ENCODE results near the gene FXYD3. TPM values are rescaled to one million over a fixed set of nuclear protein-coding genes. Genes with fewer than 3 reads are reported as not detected.

The FXYD3 gene
- polyA plus RNA-seq, 1 donor from 2014 or later = not detected

DNA sequence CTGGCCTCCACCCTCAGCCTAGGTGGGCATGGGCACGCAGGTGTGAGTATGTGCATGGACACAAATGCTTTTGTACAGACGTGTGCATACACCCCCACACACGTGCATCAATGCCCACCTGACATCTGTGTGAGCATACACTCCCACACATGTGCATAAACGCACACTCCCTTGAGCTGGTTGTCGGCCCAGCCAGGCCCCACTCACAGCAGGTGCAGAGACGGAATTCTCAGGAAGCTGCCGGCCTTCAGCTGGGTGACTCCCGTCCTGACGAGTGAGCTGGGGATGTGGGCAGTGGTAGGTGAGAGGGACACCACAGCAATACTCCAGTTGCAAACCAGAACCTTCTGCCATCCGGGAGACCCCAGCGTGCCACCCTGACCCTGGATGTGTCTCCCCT, 18.2 kb downstream of the FXYD3 start:
- Histone ChIP-seq H3K4me2 (ENCODE audit: low read length) (no peak overlapping the region), H3K27ac (ENCODE audit: low read length) (no peak overlapping the region), H2AFZ (ENCODE audit: low read depth, low read length) (no peak overlapping the region), H3K79me2 (replicated peaks; ENCODE audit: insufficient read depth, low read length) (no peaks in the 10 kb centered on the region), H3K9me3 (ENCODE audit: low read length) (no peaks in the 10 kb centered on the region), H3K36me3 (ENCODE audit: insufficient read depth, low read length) (no peaks in the 10 kb centered on the region), H3F3A (ENCODE audit: insufficient read depth, low read length, poor library complexity, severe bottlenecking) (no peaks in the 10 kb centered on the region), H3K9ac (ENCODE audit: low read length) (no peak overlapping the region), H3K27me3 (ENCODE audit: insufficient read depth, low read depth, low read length) (no peaks in the 10 kb centered on the region), H4K20me1 (ENCODE audit: insufficient read depth) (no peaks in the 10 kb centered on the region), H3K4me3 (ENCODE audit: low read length) (no peak overlapping the region), H3K9me2 (ENCODE audit: insufficient read depth, low read length) (no peaks in the 10 kb centered on the region)
- no peak for TF ChIP-seq TAF1 (IDR thresholded peaks at IDR 0.05; ENCODE audit: low read depth)
- TF ChIP-seq, protein P1, sequence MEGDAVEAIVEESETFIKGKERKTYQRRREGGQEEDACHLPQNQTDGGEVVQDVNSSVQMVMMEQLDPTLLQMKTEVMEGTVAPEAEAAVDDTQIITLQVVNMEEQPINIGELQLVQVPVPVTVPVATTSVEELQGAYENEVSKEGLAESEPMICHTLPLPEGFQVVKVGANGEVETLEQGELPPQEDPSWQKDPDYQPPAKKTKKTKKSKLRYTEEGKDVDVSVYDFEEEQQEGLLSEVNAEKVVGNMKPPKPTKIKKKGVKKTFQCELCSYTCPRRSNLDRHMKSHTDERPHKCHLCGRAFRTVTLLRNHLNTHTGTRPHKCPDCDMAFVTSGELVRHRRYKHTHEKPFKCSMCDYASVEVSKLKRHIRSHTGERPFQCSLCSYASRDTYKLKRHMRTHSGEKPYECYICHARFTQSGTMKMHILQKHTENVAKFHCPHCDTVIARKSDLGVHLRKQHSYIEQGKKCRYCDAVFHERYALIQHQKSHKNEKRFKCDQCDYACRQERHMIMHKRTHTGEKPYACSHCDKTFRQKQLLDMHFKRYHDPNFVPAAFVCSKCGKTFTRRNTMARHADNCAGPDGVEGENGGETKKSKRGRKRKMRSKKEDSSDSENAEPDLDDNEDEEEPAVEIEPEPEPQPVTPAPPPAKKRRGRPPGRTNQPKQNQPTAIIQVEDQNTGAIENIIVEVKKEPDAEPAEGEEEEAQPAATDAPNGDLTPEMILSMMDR (IDR thresholded peaks at IDR 0.05; ENCODE audit: poor library complexity, severe bottlenecking) = no peak
- no peak for TF ChIP-seq POLR2AphosphoS5 (IDR thresholded peaks at IDR 0.05)
- TF ChIP-seq SMC3 (conservative IDR thresholded peaks at IDR 0.05; ENCODE audit: poor library complexity) = no peak

DNA sequence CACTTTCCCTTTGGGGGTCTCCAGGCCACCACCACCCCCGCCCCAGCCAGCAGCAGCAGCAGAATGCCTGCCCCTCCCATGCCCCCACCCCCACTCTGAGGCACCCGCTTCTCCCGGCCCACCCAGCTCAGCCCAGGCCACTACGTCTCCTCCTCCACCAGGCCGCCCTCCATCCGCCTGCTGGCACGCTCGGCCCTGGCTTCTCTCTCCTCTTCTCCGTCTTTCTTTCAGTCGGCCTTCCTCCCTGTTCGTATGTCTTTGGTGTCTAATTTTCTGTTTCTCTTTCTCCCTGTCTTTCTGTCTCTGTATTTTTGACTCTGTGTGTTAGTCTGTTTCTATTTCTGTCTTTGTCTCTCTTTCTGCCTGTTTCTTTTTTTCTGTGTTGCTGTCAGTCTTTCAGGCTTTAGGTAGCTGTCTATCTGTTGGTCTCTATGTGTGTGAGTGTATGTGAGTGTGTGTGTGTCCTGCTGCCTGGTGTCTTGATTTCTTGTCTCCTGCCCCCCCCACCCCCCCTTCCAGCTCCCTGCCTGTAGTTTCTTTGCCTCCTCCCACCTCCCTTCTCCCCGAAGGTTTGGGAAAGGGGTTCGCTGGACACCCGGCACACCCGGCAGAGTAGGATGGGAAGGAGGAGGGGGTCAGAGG, 19.1 kb downstream of the FXYD3 start, which contains the start of gene LGI4:
TSS of gene LGI4 (minus strand) at position 459 of the 642 bp plus-strand sequence. CDS start at position 80, 379 bp downstream.
- no peak within 1 kb of the TSS for H2AFZ ChIP-seq (ENCODE audit: low read depth, low read length)
- no peak within 1 kb of the TSS for H3K27ac ChIP-seq (ENCODE audit: low read length)

DNA sequence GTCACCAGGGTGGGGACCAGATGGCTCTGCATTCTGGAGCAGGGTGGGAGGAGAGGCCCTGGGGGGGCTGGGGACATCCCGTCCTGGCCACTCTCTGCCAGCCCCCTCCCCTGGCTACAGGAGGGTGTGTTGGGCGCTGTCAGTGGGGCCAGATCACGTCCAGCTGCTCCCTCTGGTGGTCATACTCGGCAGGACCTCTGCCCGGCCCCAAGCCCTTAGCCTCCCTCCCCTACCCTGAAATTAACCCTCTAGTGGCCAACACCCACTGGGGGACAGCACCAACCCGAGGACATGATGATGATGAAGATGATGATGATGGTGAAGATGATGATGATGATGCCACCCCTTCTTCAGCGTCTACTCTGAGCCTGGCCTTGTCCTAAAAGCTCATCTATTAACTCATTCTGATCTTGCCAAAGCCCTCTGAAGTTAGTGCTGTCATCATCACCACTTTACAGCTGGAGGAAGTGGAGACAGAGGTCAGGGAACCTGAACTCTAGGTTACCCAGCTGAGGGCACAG, 19.8 kb downstream of the FXYD3 start:
- no peak overlapping the region for H3K4me3 ChIP-seq (ENCODE audit: low read length)
- no peaks in the 10 kb centered on the region for H3K27me3 ChIP-seq (ENCODE audit: insufficient read depth, low read depth, low read length)
- no peak overlapping the region for H2AFZ ChIP-seq (ENCODE audit: low read depth, low read length)
- H3K36me3 ChIP-seq (ENCODE audit: insufficient read depth, low read length) = no peaks in the 10 kb centered on the region
- H3F3A ChIP-seq (ENCODE audit: insufficient read depth, low read length, poor library complexity, severe bottlenecking) = no peaks in the 10 kb centered on the region
- H3K27ac ChIP-seq (ENCODE audit: low read length) = no peak overlapping the region
- H4K20me1 ChIP-seq (ENCODE audit: insufficient read depth) = no peaks in the 10 kb centered on the region
- H3K9me2 ChIP-seq (ENCODE audit: insufficient read depth, low read length) = no peaks in the 10 kb centered on the region
- H3K79me2 ChIP-seq (replicated peaks; ENCODE audit: insufficient read depth, low read length) = no peaks in the 10 kb centered on the region
- TF ChIP-seq EZH2 (IDR thresholded peaks at IDR 0.05; ENCODE audit: borderline replicate concordance, insufficient read depth, low read length, poor library complexity, severe bottlenecking) (no peak), EP300 (conservative IDR thresholded peaks at IDR 0.05; ENCODE audit: poor library complexity, severe bottlenecking) (no peak), RAD21 (conservative IDR thresholded peaks at IDR 0.05) (peak; percentile 62), SMC3 (conservative IDR thresholded peaks at IDR 0.05; ENCODE audit: poor library complexity) (peak; percentile 73), TAF1 (IDR thresholded peaks at IDR 0.05; ENCODE audit: low read depth) (no peak)
- TF ChIP-seq, protein P1 (IDR thresholded peaks at IDR 0.05; ENCODE audit: poor library complexity, severe bottlenecking) = peak; percentile 72
- TF ChIP-seq, protein P2, sequence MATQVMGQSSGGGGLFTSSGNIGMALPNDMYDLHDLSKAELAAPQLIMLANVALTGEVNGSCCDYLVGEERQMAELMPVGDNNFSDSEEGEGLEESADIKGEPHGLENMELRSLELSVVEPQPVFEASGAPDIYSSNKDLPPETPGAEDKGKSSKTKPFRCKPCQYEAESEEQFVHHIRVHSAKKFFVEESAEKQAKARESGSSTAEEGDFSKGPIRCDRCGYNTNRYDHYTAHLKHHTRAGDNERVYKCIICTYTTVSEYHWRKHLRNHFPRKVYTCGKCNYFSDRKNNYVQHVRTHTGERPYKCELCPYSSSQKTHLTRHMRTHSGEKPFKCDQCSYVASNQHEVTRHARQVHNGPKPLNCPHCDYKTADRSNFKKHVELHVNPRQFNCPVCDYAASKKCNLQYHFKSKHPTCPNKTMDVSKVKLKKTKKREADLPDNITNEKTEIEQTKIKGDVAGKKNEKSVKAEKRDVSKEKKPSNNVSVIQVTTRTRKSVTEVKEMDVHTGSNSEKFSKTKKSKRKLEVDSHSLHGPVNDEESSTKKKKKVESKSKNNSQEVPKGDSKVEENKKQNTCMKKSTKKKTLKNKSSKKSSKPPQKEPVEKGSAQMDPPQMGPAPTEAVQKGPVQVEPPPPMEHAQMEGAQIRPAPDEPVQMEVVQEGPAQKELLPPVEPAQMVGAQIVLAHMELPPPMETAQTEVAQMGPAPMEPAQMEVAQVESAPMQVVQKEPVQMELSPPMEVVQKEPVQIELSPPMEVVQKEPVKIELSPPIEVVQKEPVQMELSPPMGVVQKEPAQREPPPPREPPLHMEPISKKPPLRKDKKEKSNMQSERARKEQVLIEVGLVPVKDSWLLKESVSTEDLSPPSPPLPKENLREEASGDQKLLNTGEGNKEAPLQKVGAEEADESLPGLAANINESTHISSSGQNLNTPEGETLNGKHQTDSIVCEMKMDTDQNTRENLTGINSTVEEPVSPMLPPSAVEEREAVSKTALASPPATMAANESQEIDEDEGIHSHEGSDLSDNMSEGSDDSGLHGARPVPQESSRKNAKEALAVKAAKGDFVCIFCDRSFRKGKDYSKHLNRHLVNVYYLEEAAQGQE (IDR thresholded peaks at IDR 0.05; ENCODE audit: borderline replicate concordance) = no peak
- H3K9ac ChIP-seq (ENCODE audit: low read length) = no peak overlapping the region
- no peak overlapping the region for H3K4me2 ChIP-seq (ENCODE audit: low read length)
- H3K9me3 ChIP-seq (ENCODE audit: low read length) = no peaks in the 10 kb centered on the region

More for the DNA sequence above, 19.1 kb downstream of the FXYD3 start, which contains the start of gene LGI4:
- Histone ChIP-seq H4K20me1 (ENCODE audit: insufficient read depth) (no peaks in the 10 kb centered on the region), H3K79me2 (replicated peaks; ENCODE audit: insufficient read depth, low read length) (no peaks in the 10 kb centered on the region), H3K9me3 (ENCODE audit: low read length) (no peaks in the 10 kb centered on the region), H3K27me3 (ENCODE audit: insufficient read depth, low read depth, low read length) (no peaks in the 10 kb centered on the region), H3K4me3 (ENCODE audit: low read length) (no peak within 1 kb of the TSS), H3K9me2 (ENCODE audit: insufficient read depth, low read length) (no peaks in the 10 kb centered on the region), H3K36me3 (ENCODE audit: insufficient read depth, low read length) (no peaks in the 10 kb centered on the region), H3K9ac (ENCODE audit: low read length) (no peak within 1 kb of the TSS), H3K4me2 (ENCODE audit: low read length) (no peak within 1 kb of the TSS), H3F3A (ENCODE audit: insufficient read depth, low read length, poor library complexity, severe bottlenecking) (no peaks in the 10 kb centered on the region)
- no peak for TF ChIP-seq EP300 (conservative IDR thresholded peaks at IDR 0.05; ENCODE audit: poor library complexity, severe bottlenecking)
